T1000 (cell line): ENCODE data around the gene TRIM75.
"Not testable (repeated sequence)": the region's sequence is repeated elsewhere in the genome, so short reads cannot be mapped to it uniquely, and the experiment has no call there.

Source experiments
- DNase-seq: peaks from one replicate; lab custom pipeline; 2025; ENCODE audit warnings: mixed read lengths; lab: John Stamatoyannopoulos, UW

TRIM75 gene

DNA sequence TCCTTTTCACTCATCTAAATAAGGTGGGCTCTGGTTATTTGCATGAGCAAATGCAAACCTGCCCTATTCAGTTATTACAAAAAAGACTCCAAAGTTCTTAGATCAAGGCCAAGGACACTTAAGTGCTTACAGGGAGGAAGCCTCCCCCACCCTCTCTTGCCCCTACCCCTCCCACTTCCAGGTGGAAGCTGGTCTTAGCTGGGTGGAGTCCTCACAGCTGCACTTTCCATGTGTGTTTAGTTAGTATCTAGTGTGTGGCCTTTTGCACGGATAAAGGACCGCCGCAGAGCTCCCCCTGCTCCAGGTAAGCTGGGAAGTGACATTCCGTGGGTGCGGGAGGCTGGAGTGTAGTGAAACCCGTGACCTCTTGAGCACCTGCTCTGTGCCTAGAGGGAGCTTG, at the start of gene TRIM75:
TRIM75 (plus strand) TSS at position 222 of the 400 bp plus-strand sequence. CDS start 5,282 bp downstream, outside the sequence.
- DNase-seq, result no peak

DNA sequence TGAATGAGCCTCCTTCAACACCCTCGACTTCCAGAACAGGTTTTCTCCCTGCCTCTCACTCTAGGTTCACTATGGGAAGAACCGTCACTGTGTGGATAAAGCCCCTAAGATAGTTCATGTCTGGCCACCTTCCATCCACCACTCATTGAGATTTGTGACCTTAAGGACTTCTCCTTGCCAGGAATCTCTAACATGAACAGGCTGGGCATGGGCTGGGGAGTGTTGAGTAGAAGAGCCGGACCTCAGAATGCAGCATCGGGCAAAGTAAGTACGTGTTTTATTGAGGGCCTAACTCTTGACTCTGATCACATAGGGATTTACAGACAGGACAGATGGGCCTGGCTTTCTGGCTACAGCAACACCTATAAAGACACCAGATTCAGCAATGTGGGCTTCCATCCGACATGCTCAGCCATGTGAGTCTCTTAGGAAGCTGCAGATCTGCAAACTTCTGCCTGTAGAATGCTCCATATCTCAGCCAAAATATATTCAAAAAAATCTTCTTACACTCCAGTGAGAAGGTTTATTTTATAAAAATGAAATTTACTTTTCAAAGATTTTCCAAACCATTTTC, 48.2 kb upstream of the TRIM75 start:
- DNase-seq, result no peak

DNA sequence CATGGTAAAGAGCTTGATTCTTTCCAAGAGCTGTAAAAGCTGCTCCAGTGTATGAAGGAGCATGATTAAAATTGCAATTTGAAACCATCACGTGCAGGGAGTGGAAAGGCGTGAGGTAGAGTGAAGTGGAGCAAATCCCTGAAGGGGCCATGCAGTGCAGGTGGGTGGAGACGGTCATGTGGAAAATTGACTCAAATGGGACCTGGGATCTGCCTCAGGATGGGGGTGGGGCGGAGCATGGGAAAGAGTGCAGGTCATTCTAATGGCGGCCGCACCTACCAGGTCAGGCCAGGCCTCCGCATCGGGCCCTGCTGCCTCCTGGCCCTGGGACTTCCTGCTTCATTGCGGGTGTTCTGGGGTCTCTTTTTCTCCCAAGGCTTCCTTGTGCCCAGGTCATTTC, 47.2 kb upstream of the TRIM75 start:
- no peak for DNase-seq

DNA sequence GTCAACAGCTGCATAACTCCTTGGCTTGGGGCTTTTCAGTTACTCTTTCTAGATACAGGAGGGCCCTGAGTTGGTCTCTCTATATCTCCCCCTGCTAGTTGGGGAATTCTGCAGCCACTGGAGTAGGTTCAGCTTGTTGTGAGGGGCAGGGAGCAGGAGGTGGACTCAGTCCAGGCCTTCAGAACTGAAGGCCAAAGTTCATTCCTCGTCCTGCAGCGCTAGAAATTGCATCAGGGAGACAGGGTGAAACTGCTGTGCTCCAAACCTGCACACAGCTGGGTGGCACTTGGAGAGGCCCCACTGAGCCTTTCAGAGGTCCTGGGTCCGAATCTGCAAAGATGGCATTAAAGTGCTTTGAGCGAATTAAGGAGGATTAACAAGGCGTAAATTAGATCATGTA, 46.8 kb upstream of the TRIM75 start:
- no peak for DNase-seq

DNA sequence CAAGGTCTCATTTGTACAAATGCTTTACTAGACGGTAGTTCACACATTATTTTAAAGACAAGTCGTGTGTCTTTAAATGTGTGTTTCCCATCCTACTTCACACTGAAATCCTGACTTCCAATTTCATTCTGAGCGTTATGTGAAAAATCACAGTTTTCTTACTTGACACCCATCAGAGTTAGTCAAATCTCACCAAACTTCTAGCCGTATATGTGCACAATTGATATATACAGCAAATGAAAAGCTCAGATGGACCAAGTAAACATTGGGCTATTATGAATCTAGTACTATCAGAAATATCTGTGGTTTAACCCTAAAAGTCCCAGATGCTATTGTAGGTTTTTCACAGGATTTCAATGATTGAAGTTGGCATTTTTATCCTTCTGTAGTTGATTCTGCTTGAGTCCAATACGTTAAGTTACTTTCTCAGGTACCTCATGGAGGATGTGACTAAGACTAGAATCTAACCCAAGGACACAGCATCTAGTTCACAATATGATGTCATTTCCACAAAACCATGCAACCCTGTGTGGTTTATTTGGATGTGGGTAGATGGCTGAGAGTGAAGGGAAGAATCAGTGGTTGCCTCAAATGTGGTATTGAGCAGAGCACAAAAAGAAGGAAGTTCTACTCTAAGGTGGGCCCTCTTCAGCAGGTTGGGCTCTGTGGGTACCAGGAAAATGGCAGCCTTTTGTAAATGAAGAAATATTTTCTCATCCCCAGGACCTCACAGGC, 44.0 kb upstream of the TRIM75 start:
- DNase-seq, result no peak

DNA sequence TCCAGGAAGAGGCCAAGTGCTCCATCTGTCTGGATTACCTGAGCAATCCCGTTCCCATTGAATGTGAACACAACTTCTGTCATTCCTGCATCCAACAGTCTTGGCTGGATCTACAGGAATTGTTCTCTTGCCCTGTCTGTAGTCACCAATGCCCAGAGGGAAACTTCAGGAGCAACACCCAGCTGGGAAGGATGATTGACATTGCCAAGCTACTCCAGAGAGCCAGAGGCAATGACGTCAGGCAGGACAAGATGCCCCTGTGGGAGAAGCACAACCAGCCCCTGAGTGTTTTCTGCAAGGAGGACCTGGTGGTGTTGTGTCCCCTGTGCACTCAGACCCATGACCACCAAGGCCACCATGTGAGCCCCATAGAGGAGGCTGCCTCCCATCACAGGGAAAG, 43.2 kb upstream of the TRIM75 start:
- DNase-seq, result no peak

DNA sequence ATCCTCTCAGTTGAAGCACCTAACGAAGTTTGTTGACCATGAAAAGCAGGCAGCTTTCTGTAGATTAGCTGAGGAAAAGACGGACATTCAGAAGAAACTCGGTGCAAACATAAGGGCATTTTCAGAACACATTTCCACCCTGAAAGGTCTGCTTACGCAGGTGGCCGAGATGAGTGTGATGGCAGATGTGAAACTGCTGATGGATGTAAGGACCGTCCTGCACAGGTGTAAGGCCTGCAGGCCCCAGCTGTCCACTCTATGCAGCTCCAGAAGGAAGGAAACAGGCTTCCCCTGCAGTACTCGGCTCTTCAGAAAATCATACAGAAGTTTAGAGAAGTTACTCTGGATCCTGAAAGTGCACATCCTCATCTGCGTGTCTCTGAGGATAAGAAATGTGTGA, 42.7 kb upstream of the TRIM75 start:
- DNase-seq, result no peak

DNA sequence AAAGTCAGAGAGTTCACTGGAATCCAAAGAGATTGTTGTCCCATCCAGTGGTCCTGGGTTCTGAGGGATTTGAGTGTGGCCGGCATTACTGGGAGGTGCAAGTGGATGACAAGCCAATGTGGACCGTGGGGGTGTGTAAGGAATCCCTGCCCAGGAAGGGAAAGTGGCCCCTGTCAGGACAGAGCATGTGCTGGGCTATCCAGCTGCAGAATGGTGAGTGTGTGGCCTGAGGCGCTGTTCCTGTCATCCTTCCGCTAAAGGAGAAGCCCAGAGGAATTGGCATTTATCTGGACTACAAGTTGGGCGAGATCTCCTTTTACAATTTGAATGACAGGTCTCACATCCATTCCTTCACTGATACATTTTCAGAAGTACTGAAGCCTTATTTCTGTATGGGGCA, 42.3 kb upstream of the TRIM75 start:
- no peak for DNase-seq

DNA sequence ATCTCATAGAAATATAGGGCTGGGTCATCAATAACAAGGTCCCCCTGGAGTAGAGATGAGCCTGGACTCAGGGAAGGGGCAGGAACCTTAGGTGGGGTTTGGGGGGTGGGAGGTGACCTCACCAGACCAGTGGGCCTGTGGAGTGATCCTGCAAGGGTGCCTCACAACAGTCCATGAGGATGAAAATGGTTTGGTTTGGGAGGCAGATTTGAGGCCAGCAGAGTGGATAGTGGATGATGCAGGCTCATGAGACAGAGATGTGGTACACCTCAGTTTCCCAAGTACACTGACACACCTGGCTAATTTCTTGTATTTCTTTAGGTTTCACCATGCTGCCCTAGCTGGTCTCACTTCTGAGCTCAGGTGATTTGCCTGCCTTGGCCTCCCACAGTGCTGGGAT, 40.0 kb upstream of the TRIM75 start:
- DNase-seq, result no peak

DNA sequence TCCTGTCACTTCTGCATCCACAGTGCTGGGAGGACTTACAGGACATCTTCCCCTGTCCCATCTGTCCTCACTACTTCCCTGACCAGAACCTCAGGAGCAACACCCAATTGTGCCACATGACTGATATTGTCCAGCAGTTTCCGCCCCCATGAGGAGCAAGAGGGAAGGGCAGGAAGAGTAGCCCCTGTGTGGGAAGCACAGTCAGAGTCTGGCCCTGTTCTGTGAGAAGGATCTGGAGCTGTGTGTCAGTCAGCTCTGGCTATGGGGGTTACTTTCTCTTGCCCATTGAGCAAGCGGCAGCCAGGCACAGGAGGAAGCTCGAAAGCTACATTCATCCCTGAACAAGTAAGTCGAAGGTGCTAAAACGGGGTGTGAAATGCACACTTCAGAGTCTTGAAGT, 36.7 kb upstream of the TRIM75 start:
- no peak for DNase-seq

DNA sequence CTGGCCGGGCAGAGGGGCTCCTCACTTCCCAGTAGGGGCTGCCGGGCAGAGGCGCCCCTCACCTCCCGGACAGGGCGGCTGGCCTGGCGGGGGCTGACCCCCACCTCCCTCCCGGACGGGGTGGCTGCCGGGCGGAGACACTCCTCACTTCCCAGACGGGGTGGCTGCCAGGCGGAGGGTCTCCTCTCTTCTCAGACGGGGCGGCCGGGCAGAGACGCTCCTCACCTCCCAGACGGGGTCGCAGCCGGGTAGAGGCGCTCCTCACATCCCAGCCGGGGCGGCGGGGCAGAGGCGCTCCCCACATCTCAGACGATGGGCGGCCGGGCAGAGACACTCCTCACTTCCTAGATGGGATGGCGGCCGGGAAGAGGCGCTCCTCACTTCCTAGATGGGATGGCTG, 33.7 kb upstream of the TRIM75 start:
- not testable (repeated sequence) for DNase-seq

DNA sequence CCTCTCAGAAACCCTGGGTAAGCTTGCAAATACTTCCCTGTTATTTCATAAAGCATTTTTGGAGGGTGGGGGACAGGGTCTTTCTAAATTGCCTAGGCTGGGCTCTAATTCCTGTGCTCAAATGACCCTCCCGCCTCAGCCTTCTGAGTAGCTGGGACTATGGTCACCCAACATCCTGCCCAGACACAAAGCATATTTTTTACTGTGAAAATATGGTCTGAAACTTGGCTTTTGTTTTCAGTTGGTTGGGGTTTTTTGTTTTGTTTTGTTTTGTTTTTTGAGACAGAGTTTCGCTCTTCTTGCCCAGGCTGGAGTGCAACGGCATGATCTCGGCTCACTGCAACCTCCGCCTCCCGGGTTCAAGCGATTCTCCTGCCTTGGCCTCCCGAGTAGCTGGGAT, 27.9 kb upstream of the TRIM75 start:
- DNase-seq, result not testable (repeated sequence)

DNA sequence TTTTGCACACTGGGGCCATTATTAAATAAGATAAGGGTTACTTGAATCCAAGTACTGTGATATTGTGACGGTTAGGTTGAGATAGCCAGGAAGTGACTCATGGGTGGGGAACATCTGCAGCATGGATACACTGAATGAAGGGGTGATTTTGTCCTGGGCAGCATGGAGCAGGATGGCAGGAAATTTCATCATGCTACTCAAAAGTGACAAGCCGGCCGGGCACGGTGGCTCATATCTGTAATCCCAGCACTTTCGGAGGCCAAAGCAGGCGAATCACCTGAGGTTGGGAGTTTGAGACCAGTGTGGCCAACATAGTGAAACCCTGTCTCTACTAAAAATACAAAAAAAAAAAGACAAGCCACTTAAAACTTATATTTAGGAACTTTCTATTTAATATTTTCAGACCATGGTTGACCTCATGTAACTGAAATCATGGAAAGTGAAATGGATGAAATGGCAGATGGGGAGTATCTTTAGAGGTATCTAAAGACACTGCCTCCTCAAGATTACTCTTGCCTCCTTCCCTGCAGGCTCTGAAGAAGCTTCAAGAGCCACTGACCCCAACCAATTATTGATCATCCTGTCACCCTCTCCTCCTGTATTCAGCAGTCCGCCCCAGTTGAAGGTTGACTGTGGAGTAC, 25.8 kb upstream of the TRIM75 start:
- no peak for DNase-seq

DNA sequence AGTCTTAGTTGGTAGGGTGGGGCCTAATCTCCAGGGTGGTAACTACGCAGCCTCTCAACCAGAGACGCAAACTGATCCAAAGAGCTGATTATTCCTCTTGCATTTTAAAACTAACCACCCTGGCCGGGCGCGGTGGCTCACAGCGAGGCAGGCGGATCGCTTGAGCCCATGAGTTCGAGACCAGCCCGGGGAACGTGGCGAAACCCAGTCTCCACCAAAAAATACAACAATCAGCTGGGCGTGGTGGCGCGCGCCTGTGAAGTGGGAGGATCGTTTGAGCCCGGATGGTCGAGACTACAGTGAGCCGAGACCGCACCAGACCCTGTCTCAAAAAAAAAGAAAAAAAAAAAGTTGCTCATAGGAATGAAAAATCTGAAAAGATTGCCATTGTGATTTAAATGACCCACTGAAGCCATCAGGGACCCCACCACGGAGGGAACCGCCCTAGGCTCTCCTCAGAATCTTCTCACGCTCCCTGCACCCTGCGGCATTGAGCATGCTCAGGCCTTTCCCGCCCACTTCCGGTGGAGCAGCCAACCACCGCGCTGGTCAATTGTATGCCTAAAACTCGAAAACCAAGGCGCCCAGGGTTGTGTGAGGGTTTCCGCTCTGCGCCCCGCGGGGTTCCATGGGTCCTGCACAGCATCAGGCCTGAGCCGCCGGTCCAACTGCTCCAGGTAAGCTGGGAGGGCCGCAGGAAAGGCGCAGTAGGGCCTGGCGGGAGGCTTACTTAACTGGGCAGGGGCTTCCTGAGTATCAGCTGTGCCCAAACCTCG, 22.0 kb upstream of the TRIM75 start, which contains the start of gene TRIM60:
TRIM60 (plus strand) TSS at position 564 of the 776 bp plus-strand sequence. CDS start 8,074 bp downstream, outside the sequence.
- no peak for DNase-seq

DNA sequence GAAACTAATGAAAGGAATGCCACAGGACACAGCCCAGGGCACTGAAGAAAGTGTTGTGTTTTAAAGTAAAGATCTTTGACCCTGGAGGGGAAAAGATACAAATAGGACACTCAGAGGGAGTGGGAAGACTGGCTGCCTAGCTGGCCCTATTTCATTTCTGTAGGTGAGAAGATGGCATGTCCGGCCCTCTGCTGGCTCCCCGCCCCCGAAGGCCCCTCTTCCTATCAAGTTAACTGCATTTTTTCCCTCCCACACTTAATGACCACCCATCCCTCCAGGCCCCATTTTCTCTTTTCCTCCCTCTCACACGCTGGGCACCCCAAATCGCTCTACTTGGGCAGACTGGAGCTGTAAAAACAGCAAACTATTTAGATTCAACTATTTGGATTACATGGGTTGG, 5.5 kb upstream of the TRIM75 start:
- DNase-seq, result no peak

DNA sequence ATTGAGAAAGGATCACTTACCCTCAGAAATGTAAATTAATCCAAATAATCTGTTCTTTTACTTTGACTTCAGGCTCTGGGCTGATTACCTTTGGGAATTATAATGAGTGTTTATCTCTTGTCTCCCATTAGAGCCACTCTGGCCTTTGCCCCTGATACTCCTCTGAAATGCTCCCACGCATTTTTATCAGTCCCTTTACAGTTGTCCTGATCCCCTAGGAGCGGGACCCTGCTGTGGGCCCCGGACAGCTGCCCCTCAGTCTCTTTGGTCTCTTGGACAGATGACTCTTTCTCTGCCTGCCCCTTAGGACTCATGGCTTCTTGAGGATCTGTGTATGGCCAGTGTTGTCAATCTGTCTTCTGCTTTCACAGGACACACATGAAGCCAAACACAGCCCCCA, 1.0 kb upstream of the TRIM75 start:
- no peak for DNase-seq

DNA sequence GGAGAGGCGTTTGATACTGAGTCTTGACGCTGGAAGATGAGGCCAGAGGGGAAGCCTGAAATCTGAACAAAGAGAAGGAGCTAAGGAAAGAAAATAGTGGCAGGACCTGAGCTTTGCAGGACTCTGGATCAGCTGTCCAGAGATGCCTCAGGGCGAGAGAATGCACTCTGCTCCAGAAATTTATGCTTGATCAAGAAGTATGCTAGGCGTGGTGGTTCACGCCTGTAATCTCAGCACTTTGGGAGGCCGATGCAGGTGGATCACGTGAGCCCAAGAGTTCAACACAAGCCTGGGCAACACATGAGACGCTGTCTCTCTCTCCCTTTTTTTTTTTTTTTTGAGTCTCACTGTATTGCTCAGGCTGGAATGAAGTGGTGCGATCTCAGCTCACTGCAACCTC, 1.9 kb downstream of the TRIM75 start:
- DNase-seq, result no peak

DNA sequence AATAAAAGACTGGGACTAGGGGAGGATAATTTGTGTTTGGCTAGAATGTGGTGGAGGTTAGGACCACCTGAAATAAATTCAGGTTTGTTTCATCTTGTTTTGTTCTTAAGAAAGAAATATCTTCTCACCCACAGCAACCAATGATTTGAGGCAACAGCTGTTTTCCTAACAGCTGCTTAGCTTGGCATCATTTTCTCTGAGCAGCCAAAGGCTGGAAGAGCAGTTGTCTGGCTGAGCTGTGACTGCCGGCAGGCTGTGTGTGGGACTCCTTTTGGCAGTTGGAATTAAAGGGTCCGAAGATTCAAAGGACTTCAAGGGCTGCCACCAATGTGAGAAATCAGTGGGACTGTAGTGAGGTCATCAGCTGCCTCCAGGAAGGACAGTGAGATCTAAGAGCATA, 5.0 kb downstream of the TRIM75 start:
- no peak for DNase-seq

DNA sequence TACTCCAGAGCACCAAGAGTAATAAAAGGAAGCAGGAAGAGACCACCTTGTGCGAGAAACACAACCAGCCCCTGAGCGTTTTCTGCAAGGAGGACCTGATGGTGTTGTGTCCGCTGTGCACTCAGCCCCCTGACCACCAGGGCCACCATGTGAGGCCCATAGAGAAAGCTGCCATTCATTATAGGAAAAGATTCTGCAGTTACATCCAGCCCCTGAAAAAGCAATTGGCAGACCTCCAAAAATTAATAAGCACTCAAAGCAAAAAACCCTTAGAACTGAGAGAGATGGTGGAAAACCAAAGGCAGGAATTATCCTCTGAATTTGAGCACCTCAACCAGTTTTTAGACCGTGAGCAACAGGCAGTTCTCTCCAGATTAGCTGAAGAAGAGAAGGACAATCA, 5.7 kb downstream of the TRIM75 start:
- no peak for DNase-seq

DNA sequence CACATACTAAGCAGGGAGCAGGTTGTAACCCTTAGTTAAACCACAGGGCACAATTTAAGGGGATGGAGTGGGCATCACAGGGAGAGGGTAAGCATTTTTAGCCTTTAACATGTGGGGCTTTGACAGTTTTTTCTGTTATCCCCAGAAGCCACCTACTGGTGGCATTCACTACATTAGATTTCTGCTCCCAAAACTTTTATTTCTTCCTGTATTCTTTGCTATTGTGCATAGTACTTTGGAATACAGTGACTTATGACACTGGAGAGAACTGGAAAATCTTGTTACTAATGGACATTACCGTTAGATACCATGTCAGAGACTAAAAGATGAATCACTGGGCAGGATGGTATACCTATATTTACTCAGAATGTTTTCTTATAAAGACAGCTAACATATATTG, 7.3 kb downstream of the TRIM75 start:
- no peak for DNase-seq

DNA sequence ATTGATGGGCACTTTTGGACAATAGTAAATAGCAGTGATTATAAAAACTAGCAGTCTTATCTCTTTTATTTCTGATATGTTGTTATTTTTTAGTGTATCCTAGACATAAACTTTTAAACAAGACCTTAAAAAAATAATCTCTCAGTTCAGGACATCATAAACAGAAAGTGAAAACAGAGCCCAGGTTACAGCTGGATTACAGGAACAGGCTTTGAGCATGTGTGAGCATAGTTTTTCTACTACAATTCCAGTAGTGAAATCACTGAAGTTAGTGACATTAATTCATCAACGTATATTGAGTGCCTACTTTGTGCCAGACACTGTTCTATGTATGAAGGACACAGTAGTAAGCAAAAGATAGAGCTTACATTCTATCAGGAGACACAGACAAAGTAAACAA, 16.9 kb downstream of the TRIM75 start:
- DNase-seq, result no peak

DNA sequence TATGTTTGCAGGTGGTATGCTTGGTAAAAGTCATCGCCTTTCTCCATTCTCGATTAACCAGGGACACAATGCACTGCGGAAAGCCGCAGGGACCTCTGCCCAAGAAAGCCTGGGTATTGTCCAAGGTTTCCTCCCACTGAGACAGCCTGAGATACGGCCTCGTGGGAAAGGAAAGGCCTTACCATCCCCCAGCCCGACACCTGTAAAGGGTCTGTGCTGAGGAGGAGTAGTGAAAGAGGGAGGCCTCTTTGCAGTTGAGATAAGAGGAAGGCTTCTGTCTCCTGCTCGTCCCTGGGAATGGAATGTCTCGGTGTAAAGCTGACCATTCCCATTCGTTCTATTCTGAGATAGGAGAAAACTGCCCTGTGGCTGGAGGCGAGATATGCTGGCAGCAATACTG, 19.7 kb downstream of the TRIM75 start:
- not testable (repeated sequence) for DNase-seq
